ENCODE results near the gene LMTK3.

LMTK3 gene

GRCh38 chr19:48442116-48443035 is 69.3 kb downstream of the LMTK3 start:
- H3K27me3 ChIP-seq (replicated peaks in 2 of 5; ENCODE audit: control insufficient read depth in 4 of 5, insufficient read depth in 5 of 5, low read length in 4 of 5) = peaks cover 0 to 36% (median 15%) of the 10 kb centered on the region in 5 experiments
- WGBS (ENCODE audit: insufficient coverage) = 39% methylated on average over 68 of the region's 94 CpGs
- H3K9me3 ChIP-seq (ENCODE audit: control extremely low read depth in 1 of 5, control insufficient read depth in 4 of 5, insufficient read depth in 2 of 5, low read depth in 1 of 5, low read length in 4 of 5) = no peaks in the 10 kb centered on the region
- H3K4me1 ChIP-seq (ENCODE audit: control extremely low read depth in 1 of 4, control insufficient read depth in 4 of 4, insufficient read depth in 4 of 4, low read length in 3 of 4) = peaks cover 3 to 31% (median 28%) of the 10 kb centered on the region in 4 experiments
- H3K27ac ChIP-seq (ENCODE audit: insufficient read depth in 1 of 2, low read depth in 1 of 2, low read length in 2 of 2, poor library complexity in 1 of 2, severe bottlenecking in 2 of 2) = no peak overlapping the region
- DNase-seq = peak in 1 of 3 donors; percentile 14
- ChIA-PET POLR2A (interaction anchor here (0.7 kb wide), 1 partner anchor 52 kb away, joined by 3 read pairs; no protein-coding TSS in a partner anchor), CTCF (no interaction called here)
- H3K4me3 ChIP-seq (ENCODE audit: control insufficient read depth in 1 of 7, extremely low read depth in 1 of 7, insufficient read depth in 4 of 7, low read depth in 2 of 7, low read length in 6 of 7) = peak overlapping the region in 1 of 7 experiments; percentile 96
- H3K36me3 ChIP-seq (ENCODE audit: control insufficient read depth in 4 of 4, insufficient read depth in 4 of 4, low read length in 3 of 4) = peaks cover 0 to under 1% (median under 1%) of the 10 kb centered on the region in 4 experiments

GRCh38 chr19:48441360-48442050 is 70.1 kb downstream of the LMTK3 start:
- POLR2A ChIA-PET = no interaction called here
- Histone ChIP-seq H3K27me3 (replicated peaks in 2 of 5; ENCODE audit: control insufficient read depth in 4 of 5, insufficient read depth in 5 of 5, low read length in 4 of 5) (peaks cover 0 to 36% (median 15%) of the 10 kb centered on the region in 5 experiments), H3K9me3 (ENCODE audit: control extremely low read depth in 1 of 5, control insufficient read depth in 4 of 5, insufficient read depth in 2 of 5, low read depth in 1 of 5, low read length in 4 of 5) (no peaks in the 10 kb centered on the region), H3K27ac (ENCODE audit: insufficient read depth in 1 of 2, low read depth in 1 of 2, low read length in 2 of 2, poor library complexity in 1 of 2, severe bottlenecking in 2 of 2) (no peak overlapping the region), H3K4me1 (ENCODE audit: control extremely low read depth in 1 of 4, control insufficient read depth in 4 of 4, insufficient read depth in 4 of 4, low read length in 3 of 4) (peaks cover 3 to 28% (median 26%) of the 10 kb centered on the region in 4 experiments), H3K4me3 (ENCODE audit: control insufficient read depth in 1 of 7, extremely low read depth in 1 of 7, insufficient read depth in 4 of 7, low read depth in 2 of 7, low read length in 6 of 7) (no peak overlapping the region), H3K36me3 (ENCODE audit: control insufficient read depth in 4 of 4, insufficient read depth in 4 of 4, low read length in 3 of 4) (no peaks in the 10 kb centered on the region)
- CTCF ChIA-PET = interaction anchor here (1.0 kb wide), 1 partner anchor 11 kb away, joined by 4 read pairs; no protein-coding TSS in a partner anchor
- no peak for DNase-seq
- WGBS (ENCODE audit: insufficient coverage) = 97% methylated on average over 17 of the region's 20 CpGs

GRCh38 chr19:48436586-48436985 is 75.0 kb downstream of the LMTK3 start:
- DNase-seq = no peak
- ChIA-PET CTCF (no interaction called here), POLR2A (no interaction called here)
- H3K9me3 ChIP-seq (ENCODE audit: control extremely low read depth in 1 of 5, control insufficient read depth in 4 of 5, insufficient read depth in 2 of 5, low read depth in 1 of 5, low read length in 4 of 5) = no peaks in the 10 kb centered on the region
- no peak overlapping the region for H3K4me3 ChIP-seq (ENCODE audit: control insufficient read depth in 1 of 7, extremely low read depth in 1 of 7, insufficient read depth in 4 of 7, low read depth in 2 of 7, low read length in 6 of 7)
- H3K27ac ChIP-seq (ENCODE audit: insufficient read depth in 1 of 2, low read depth in 1 of 2, low read length in 2 of 2, poor library complexity in 1 of 2, severe bottlenecking in 2 of 2) = no peak overlapping the region
- 100% methylated on average over 2 of the region's 5 CpGs for WGBS (ENCODE audit: insufficient coverage)
- no peaks in the 10 kb centered on the region for H3K36me3 ChIP-seq (ENCODE audit: control insufficient read depth in 4 of 4, insufficient read depth in 4 of 4, low read length in 3 of 4)
- peaks cover 0 to 4% (median 3%) of the 10 kb centered on the region in 5 experiments for H3K27me3 ChIP-seq (replicated peaks in 2 of 5; ENCODE audit: control insufficient read depth in 4 of 5, insufficient read depth in 5 of 5, low read length in 4 of 5)
- H3K4me1 ChIP-seq (ENCODE audit: control extremely low read depth in 1 of 4, control insufficient read depth in 4 of 4, insufficient read depth in 4 of 4, low read length in 3 of 4) = peaks cover 0 to 4% (median 2%) of the 10 kb centered on the region in 4 experiments
